Breast epithelium (tissue), 3 donors: ENCODE measurements around the gene DCLK1.

ENCODE experiments used
- CTCF ChIP-seq, 3 donors: fragments of 450-650 bp; IDR thresholded peaks; one replicate each; pipeline ENCODE4 v1.5.1; 2016 to 2017; ENCODE audit warnings: antibody characterized with exemption in 3 of 3, mild to moderate bottlenecking in 3 of 3, moderate library complexity in 3 of 3
- POLR2A ChIP-seq: fragments of 450-650 bp; IDR thresholded peaks from one replicate; pipeline ENCODE4 v1.6.1; 2016; ENCODE audit warnings: antibody characterized with exemption, mild to moderate bottlenecking, moderate library complexity
- POLR2AphosphoS5 ChIP-seq, 3 donors: sonication (generic); formaldehyde crosslinking; IDR thresholded peaks; one replicate each; pipeline ENCODE4 v1.6.1; 2017; ENCODE audit warnings: antibody characterized with exemption in 3 of 3

GRCh38 chr13:36126491-36126890 lies 4.7 kb downstream of the DCLK1 start:
- no peak for TF ChIP-seq POLR2A
- TF ChIP-seq CTCF (IDR thresholded peaks at IDR 0.05), result no peak
- TF ChIP-seq POLR2AphosphoS5 (IDR thresholded peaks at IDR 0.05), result no peak
